Neutrophil (primary cell): ENCODE results near the gene TNS3.

Source experiments
- H3K27ac ChIP-seq: fragments of 200-600 bp; sonication (generic); 2 replicates; pipeline ENCODE4 v1.5.1; 2016; ENCODE audit warnings: mild to moderate bottlenecking, moderate library complexity
- H3K27me3 ChIP-seq: fragments of 200-600 bp; sonication (generic); 2 replicates; pipeline ENCODE4 v1.6.0; 2016; ENCODE audit warnings: mild to moderate bottlenecking
- H3K36me3 ChIP-seq: fragments of 200-600 bp; sonication (generic); 2 replicates; pipeline ENCODE4 v1.5.1; 2017
- H3K4me1 ChIP-seq, 2 experiments: fragments of 200-600 bp in 1 of 2; sonication (generic) in 1 of 2; 1 replicate in 1 of 2; 2 replicates in 1 of 2; pipeline versions ENCODE4 v1.5.1 to v1.6.1; 2013 to 2016; ENCODE audit warnings: low read depth in 1 of 2, low read length in 1 of 2, mild to moderate bottlenecking in 1 of 2, moderate library complexity in 1 of 2; ENCODE audit not compliant: control insufficient read depth in 1 of 2, insufficient read depth in 1 of 2
- H3K4me3 ChIP-seq, 2 experiments: fragments of 200-600 bp in 1 of 2; sonication (generic) in 1 of 2; 1 replicate in 1 of 2; 2 replicates in 1 of 2; pipeline ENCODE4 v1.5.1; 2013 to 2016; ENCODE audit warnings: low read depth in 1 of 2, low read length in 1 of 2, mild to moderate bottlenecking in 1 of 2, moderate library complexity in 1 of 2
- H3K9me3 ChIP-seq: fragments of 200-600 bp; sonication (generic); 2 replicates; pipeline ENCODE4 v1.5.1; 2016
- TF ChIP-seq, protein P1 (sequence below): fragments of 200-600 bp; sonication (generic); IDR thresholded peaks from 2 replicates; pipeline ENCODE4 v1.5.1; 2016; ENCODE audit warnings: antibody characterized with exemption

Gene TNS3

DNA sequence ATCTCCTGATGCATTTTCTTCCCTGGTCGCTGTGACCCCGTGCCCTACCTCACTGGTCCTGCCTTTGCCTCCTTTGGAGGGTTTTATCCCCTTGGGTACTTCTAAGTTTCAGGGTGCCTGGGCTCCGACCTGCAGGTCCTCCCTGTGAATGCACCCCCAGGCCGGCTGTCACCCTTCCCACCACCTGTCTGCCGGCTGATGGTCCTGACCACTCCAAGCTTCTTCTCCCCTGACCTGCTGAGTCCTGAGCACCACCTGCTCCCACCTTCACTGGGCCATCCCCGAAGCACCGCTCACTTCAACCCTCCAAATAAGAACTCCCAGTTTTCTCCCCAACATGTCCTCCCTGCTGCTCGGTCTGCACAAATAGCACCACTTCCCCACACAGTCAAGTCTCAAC, 33.4 kb downstream of the TNS3 start:
- no peaks in the 10 kb centered on the region for H3K36me3 ChIP-seq
- H3K27me3 ChIP-seq: no peaks in the 10 kb centered on the region
- TF ChIP-seq, protein P1, sequence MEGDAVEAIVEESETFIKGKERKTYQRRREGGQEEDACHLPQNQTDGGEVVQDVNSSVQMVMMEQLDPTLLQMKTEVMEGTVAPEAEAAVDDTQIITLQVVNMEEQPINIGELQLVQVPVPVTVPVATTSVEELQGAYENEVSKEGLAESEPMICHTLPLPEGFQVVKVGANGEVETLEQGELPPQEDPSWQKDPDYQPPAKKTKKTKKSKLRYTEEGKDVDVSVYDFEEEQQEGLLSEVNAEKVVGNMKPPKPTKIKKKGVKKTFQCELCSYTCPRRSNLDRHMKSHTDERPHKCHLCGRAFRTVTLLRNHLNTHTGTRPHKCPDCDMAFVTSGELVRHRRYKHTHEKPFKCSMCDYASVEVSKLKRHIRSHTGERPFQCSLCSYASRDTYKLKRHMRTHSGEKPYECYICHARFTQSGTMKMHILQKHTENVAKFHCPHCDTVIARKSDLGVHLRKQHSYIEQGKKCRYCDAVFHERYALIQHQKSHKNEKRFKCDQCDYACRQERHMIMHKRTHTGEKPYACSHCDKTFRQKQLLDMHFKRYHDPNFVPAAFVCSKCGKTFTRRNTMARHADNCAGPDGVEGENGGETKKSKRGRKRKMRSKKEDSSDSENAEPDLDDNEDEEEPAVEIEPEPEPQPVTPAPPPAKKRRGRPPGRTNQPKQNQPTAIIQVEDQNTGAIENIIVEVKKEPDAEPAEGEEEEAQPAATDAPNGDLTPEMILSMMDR: no peak
- no peak overlapping the region for H3K4me3 ChIP-seq
- H3K4me1 ChIP-seq: no peaks in the 10 kb centered on the region
- H3K27ac ChIP-seq: no peak overlapping the region
- no peaks in the 10 kb centered on the region for H3K9me3 ChIP-seq

DNA sequence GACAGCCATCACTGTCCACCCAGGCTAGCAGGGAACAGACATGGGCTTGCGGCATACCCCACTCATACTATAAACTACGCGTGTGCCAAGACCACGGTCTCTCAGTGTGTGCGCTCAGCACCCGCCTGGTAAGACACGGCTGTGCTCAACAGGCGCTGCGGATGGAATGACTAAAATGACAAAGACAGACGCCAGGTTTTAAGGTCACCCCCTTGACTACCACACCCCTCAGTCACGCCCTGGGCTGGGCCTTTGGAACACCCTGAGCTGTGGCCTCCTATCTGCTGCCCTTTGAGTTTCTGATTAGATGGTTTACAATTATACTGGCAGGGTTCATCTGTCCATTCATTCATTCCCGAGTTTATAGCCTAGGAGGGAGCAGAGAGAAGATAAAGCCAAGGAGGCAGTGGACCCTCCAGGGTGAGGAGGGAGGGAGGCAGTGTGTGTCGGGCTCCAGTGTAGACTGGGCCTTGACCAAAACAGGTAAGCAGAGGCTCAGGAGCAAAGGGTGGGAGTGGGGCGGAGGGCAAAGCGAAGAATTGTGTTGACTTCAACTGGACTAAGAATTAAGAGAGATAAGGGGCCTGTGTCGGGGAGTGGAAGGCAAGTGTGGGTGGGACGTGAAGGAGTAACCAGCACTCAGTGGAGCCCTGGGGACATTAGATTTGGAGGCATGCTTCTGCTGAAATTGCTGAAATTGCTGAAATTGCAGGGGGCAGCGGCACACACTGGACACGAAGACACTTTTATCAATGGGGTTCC, 35.0 kb downstream of the TNS3 start:
- H3K4me3 ChIP-seq: no peak overlapping the region
- no peaks in the 10 kb centered on the region for H3K36me3 ChIP-seq
- H3K4me1 ChIP-seq: no peaks in the 10 kb centered on the region
- H3K9me3 ChIP-seq: no peaks in the 10 kb centered on the region
- no peaks in the 10 kb centered on the region for H3K27me3 ChIP-seq
- TF ChIP-seq, protein P1: no peak
- H3K27ac ChIP-seq: no peak overlapping the region

DNA sequence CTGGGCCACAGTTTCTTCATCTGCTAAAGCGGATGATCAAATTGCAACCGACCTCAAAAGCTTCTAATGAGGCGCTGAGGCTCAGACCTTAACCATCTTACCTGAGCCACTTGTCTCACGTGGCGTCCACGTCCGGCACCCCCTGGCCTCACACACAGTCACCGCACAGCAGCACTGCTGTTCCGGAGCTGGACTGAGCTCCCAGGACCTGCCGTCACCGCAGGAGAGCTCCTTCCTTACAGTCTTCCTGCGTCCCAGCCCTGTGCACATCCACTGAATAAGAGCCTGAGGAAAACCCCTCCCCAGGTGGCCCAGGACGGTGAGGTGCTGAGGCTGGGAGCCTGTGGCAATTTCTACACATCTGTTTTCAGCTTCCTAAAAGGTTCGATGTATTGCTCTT, 35.7 kb downstream of the TNS3 start:
- Histone ChIP-seq H3K36me3 (no peaks in the 10 kb centered on the region), H3K27me3 (no peaks in the 10 kb centered on the region), H3K4me3 (no peak overlapping the region), H3K27ac (no peak overlapping the region), H3K9me3 (no peaks in the 10 kb centered on the region), H3K4me1 (no peaks in the 10 kb centered on the region)
- TF ChIP-seq, protein P1: no peak

DNA sequence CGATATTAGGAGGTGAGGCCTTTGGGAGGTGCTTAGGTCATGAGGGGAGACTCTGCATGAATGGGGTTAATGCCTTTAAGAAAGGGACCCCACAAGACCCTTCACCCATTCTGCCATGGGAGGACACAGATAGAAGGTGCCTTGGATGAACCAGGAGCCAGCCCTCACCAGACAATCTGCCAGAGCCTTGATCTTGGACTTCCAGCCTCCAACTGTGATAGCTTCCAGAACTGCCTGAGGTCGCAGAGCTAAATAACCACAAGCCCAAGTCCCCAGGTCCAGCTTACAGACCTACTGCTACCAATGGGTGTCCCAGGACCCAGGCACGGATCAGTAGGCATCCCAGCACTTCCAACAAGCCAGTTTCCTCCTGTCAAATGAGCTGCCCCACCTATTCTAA, 37.5 kb downstream of the TNS3 start:
- Histone ChIP-seq H3K27me3 (peaks cover 11% of the 10 kb centered on the region), H3K27ac (no peak overlapping the region), H3K4me1 (no peaks in the 10 kb centered on the region), H3K4me3 (no peak overlapping the region), H3K9me3 (no peaks in the 10 kb centered on the region), H3K36me3 (no peaks in the 10 kb centered on the region)
- TF ChIP-seq, protein P1: no peak

DNA sequence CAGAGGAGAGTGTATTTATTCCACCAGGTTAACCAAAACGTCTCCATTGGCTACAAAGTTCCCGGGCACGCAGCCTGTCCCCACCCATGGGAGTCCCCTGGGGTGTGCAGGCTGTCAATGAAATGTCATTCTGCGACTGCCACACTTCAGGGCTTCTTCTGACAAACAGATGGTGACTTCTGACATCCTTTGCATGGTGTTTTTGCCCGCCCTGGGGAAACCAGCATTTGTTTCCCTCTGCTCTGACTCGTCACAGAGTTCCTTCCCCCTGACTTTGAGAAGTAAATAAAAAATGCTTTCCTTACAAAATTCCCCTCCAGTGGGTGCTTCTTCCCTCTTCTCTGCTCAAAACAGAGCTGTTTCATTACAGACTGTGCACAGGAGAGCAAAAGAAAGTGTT, 38.2 kb downstream of the TNS3 start:
- peaks cover 18% of the 10 kb centered on the region for H3K27me3 ChIP-seq
- H3K27ac ChIP-seq: no peak overlapping the region
- no peak overlapping the region for H3K4me3 ChIP-seq
- TF ChIP-seq, protein P1: no peak
- no peaks in the 10 kb centered on the region for H3K9me3 ChIP-seq
- H3K4me1 ChIP-seq: no peaks in the 10 kb centered on the region
- no peaks in the 10 kb centered on the region for H3K36me3 ChIP-seq
